Bone marrow (tissue), 2 donors: Measurements from ENCODE around the gene PARD3.
"Not testable (repeated sequence)": the region's sequence is repeated elsewhere in the genome, so short reads cannot be mapped to it uniquely, and the experiment has no call there.

Source experiments
- DNase-seq, 2 donors: peaks; one replicate each; lab custom pipeline; 2025; lab: John Stamatoyannopoulos, UW

Gene PARD3

DNA sequence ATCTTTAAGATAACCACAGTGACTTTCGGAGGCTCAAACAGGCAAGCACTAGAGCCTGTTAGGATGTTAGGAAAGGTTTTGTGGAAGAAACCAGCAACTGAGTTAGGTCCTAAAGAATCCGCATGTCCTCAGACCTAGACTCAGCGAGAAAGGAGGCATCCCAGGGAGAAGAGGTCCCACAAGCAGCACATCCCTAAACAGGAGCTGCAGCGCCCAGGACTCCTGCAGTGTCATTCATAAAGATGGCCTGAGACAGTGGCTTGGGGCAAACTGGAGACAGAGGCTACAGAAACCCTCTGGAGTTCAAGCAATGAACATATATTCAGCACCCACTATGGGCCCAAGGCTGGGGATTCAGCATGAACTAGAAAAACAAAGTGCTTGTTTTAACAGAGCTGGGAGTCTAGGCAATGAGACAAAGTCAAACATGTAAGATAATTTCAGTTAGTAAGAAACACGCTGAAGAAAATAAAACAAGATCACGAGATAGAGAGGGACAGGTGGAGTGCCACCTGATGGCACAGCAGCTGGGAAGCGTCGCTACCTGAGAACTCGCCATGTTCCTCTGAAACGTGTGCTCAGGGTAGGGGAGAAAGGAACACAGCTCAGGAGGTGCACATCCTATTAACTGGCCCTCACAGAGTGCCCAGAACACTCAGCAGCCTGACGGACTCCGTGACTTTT, 48.1 kb downstream of the PARD3 start:
- no peak for DNase-seq

DNA sequence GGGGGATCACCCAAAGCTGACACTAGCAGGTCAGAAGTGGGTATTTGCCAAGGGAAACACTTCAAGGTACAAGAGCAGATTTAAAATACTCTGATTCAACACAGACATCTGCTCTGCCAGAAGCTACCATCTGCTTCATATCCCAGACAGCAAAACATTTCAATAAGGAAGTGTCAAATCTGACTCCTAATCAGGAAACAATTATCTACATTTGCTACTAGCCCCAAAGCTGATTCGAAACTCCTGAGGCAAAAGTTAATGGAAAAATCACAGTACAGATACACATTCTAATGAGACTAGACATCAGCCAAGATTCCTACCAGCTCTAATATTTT, 48.9 kb downstream of the PARD3 start:
- DNase-seq = no peak

DNA sequence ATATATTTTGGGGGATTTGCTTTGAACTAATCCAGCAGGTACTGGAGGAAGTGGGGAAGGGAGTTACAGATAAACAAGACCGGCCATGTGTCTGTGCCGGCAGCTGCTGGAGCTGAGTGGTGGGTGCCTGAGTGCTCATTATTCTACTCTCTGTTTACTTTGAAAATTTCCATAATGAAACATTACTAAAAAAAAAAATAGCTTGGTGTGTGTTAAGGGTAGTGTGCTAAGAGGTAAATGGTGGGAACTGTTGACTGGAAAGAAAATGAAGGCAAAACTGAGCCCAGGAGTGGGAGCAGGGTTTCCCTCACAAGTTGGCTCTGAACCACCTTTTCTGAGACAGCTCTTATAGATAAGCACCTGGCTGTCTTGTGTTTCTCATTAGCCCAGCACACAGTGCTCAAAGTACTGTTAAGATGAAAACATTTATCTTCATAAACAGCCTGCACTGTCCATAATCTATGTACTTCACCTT, 50.6 kb downstream of the PARD3 start:
- no peak for DNase-seq

DNA sequence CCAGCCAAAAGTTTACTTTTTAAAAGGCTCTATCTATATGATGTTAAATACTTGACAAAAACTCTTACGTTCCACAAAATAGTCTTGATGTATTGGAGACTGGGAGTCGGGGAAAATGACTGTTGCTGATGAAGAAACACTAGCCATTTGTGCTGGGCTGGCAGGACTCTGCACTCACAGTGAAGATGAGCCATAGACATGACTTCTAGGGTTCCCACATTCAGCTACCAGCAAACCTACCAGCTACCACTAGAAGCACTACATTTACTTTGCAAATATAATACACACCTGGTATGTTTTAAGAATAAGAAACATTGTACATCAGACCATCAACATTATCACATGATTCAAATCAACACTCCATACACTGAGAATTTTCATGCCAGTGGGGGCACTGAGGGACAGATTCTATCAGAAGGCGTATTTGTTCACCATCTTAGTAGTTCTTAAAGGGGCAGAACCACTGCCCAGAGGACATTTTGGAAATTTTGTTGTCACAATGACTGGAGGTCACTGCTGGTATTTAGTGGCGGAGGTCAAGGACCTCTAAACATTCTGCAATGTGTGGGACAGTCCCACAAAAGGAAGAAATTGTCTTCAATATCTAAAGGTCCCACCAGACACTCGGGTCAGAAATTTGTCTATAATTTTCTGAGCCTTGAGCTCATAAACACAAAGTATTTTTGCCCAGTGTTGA, 52.3 kb downstream of the PARD3 start:
- no peak for DNase-seq

DNA sequence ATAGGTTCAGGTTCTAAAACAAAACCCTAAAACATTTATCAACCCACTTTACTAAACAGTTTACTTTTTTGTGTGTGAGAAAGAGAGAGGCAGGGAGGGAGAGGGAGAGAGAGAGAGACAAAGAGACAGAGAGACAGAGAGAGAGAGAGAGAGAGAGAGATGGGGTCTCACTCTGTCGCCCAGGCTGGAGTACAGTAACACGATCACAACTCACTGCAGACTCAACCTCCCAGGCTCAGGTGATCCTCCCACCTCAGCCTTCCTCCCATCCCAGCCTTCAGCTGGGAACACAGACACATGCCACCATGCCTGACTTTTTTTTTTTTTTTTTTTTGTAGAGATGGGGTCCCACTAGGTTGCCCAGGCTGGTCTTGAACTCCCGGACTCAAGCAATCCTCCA, 52.9 kb downstream of the PARD3 start:
- no peak for DNase-seq

DNA sequence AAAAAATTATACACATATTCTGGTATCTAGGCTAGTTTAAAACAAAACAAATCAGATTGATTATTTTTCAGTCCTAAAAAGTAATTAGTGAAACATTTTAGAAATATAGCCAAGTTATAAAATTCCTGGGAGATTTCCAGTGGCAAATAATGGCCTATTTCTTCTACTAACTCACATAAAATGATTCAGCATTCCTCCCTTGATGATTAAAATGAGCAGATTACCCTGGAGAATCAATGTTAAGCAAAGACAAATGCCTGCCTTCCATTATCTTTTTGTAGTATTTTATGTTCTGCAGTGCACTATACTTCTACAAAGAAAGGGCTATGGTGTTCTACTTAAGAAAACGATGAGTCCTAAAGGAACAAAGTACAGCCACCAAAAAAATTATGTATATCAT, 53.6 kb downstream of the PARD3 start:
- DNase-seq = no peak

DNA sequence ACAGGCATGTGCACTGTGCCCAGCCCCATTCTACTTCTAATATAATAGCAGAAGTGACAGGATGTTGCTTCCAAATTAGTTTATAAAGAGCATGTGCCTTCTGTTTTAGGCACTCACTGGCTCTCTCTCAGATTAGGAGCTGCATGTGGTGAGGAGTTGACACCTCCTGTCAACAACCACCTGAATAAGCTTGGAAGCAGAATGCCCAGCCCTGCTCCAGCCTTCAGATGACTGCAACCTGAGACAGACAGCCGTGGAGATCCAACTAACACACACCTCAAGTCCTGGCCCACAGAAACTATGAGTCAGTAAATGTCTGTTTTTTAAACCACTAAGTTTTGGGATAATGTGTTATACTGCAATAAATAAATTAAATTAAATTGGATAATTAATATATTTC, 54.5 kb downstream of the PARD3 start:
- DNase-seq = no peak

DNA sequence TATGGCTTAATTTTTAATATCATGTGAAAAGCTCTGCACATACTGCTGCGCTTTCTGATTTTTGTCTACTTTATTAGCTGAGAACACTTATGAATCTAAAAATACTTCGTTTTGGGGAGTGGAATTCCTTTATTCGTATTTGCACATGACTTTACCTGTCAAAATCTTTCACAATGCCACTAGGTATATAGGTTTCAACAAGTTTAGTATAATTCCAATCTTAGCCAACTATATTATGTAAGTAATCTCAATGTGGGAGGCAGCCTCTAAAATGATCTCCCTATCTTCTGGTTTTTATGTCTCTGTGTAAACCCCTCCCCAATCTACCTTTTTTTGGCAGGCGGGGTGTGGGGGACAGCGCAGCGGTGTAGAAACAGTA, 55.3 kb downstream of the PARD3 start:
- no peak for DNase-seq

DNA sequence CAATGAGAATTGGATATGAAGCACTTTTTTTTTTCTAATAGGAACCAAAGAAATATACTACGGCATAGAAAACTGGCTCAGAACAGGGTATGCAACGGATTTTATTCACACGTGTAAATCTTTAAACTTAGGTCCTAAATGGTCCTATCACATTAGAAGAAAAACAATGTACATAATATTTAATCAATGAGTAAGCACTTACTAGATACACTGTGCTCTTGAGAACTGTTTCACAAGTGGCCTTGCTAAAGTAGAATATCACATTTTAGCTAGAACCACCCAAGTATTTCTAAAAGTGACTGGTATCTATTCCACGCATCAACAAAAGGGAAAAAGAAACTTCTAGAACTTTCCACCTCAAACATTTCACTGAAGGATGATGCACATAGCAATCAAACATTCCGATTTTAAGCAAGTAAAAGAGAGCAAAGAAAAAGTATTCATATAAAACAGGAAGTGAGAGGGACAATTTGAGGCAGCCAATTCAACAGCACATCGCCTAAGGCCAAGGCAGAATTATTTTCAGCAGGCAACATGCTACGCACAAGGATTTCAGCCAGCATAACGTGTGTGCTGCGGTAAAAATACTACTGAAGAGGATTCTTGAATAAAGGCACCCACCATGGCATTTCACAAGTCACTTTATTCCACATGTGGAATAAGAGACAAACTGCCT, 55.8 kb downstream of the PARD3 start:
- DNase-seq = no peak

DNA sequence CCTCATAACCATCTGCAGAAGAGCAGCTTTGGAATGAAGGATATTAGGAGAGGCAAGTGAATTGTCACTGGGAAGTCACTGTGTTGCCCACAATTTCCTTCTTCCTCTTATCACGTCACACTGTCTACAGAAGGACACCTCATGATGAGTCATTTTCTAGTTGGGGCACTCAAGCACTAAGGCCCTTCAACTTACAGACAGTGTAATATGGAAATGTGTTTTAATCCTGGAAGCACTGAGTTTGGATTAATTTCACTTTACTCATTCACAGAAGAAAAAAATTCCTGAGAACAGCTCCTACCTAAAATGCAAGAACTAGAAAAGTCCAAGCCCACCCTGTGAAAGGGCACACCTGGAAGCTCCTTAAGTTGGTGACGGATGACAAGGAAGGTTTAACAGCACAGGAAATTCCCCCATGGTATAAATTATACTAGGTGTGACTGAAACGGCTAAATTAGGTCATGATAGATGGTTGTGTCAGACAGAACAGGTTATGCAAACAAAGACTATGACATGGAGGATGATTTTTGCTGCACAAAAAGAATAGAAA, 56.6 kb downstream of the PARD3 start:
- DNase-seq = no peak

DNA sequence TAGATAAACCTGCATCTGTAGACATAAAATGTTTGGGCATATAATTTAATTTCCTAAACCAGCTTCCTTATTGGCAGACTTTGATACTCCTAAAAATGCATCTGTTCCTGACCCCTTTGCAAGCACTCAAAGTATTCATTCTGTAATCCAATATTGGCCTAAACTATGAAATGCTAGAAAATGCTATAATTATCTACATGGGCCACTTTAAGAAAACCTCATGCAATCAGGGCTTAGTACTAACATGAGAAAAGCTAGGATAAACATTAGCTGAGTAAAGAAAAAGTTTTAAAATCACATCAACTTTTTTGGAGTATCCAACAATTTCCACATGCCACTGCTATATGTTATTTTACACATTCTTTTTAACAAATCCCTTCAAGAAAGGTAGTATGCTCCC, 57.2 kb downstream of the PARD3 start:
- DNase-seq = no peak

DNA sequence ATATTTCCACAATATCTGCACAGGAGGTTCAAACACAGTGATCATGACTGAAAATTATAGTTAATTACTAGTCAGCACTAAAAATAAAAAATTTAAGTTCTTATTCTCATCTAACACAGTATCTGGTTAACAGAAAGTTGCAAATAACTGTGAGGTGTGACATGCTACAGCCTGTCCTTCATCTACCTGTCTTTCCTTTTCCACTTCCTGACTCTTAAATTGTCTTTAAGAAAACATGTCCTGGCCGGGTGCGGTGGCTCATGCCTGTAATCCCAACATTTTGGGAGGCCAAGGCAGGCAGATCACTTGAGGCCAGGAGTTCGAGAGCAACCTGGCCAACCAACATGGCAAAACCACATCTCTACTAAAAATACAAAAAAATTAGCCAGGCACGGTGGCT, 57.9 kb downstream of the PARD3 start:
- DNase-seq = not testable (repeated sequence)

DNA sequence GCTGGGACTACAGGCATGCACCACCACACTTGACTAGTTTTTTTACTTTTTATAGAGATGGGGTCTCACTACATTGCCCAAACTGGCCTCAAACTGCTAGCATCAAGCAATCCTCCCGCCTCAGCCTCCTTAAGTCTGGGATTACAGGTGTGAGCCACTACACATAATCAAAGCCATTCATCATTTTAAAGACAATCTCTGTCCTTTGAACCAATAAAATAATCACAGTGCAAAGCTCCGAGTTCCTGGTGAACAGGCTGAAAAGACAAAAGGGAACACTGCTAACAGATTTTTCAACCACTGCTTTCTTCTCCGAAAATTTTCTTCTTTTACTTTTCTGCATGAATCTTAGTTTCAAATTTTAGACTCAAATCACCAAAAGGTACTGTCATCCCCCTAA, 58.5 kb downstream of the PARD3 start:
- no peak for DNase-seq

DNA sequence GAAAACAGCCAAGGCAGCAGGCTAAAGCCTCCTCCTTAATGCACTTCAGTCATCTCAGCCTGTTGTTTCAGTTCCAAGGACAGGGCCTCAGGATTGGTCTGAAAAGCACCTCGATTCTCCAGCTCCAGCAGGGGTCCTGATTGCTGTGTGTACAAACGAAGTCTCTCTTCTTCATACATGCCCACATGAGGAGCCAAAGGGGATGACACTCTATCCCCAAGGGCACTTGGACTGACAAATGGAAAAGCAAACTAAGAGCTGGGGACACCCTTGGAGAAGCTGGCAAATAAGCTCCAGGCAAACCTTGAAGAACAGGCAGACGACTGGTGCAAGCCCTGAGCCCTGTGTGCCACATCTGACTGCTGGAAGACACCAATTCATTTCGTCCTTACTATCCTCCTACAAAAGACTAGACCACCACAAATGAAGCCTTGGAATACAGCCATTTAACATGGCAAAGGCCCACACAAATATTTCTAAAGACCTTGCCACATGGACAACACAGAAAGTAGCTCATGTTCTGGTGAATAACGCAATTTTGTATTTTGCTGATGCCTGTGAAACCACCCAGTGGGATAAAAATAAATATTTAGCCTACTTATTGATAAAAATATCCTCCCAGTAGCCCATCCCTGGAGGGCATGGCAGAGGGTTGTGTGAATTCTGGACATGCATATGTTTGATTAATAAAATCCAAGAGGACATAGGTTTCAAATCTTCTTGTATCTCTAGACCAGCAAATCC, 61.9 kb downstream of the PARD3 start:
- no peak for DNase-seq

DNA sequence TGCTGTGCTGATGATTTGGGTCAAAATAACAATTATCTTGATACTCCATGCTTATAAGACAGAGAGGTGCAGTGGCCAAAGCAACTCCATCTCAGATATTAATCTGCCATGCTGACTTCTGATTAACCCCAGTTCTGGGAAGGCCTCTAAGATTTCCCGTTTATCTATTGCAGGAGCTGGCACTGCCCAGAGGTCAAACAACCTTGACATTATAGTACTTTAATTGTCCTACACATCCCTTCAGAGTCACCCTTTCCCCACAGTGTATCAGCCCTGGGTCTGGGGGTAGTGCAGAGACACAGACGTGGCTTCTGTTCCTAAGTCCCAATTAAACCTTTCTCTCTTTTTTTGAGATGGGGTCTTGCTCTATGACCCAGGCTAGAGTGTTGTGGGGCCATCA, 63.8 kb downstream of the PARD3 start:
- DNase-seq = no peak

DNA sequence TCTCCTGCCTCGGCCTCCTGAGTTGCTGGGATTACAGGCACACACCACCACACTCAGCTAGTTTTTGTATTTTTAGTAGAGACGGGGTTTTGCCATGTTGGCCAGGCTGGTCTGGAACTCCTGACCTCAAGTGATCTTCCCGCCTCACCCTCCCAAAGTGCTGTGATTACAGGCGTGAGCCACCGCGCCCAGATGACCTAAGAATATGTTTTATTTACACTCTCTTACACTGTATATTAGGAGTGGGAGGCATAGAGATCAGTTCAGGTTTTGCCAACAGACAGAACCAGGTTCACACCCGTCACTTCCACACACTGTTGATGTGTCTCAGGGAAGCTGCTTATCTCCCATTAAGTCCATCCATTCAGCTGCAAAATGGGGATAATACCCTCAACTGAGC, 64.3 kb downstream of the PARD3 start:
- not testable (repeated sequence) for DNase-seq

DNA sequence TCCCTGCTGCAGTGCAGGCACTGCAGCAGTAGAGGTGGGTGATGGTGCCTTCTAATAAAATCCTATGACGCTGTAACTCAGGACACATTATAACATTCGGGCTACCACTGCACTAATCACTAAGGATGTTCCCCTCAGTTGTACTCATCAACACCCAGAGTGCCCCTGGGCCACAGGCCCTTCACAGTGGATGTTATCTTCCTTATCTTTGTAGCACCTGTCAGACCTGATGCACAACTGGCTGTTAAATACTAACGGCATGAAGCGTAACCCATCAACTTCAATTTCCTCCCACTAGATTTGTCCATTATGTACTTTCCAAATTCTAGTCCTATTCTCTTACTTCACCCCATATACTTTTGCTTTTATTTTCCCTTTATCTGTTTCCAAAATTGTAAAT, 66.3 kb downstream of the PARD3 start:
- no peak for DNase-seq

DNA sequence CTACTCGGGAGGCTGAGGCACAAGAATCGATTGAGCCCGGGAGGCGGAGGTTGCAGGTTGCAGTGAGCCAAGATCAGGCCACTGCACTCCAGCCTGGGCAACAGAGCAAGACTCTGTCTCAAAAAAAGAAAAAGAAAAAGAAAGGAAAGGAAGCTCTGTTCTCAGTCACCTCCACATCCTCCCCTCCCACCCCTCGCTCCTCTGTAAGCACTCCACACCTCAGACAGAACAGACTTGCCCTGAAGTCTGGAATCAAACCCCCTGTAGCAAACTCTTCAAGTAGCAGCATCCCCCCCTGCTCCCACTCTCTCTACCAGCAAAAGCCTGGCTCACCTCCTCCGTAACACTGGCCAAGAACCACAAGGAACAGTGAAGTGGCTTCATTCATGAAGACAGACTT, 66.7 kb downstream of the PARD3 start:
- DNase-seq = no peak

DNA sequence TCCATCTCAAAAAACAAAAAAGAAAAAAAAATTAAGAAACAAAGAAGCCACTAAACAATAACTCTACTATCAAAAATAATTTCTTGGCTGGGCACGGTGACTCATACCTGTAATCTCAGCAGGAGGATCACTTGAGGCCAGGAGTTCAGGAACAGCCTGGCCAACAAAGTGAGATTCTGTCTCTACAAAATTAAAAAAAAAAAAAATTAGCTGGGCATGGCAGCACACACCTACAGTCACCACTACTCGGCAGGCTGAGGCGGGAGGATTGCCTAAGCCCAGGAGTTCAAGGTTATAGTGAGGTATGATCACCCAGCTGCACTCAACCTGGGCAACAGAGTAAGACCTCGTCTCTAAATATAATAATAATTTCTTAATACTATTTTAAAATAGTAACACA, 69.0 kb downstream of the PARD3 start:
- no peak for DNase-seq

DNA sequence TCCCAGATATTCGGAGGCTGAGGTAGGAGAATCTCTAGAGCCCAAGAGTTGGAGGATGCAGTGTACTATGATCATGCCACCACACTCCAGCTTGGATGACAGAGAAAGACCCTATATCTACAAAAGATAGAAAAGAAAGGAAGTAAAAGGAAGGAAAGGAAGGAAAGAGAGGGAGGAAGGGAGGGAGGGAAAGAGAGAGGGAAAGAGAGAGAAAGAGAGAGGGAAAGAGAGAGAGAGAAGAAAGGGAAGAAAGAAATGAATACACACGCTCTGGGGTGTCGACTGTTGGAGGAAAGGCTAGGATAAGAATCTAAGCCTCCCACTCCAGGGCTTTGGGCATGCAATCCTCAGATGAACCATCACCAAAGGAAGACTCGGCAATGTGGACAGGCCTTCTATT, 69.9 kb downstream of the PARD3 start:
- DNase-seq = no peak

DNA sequence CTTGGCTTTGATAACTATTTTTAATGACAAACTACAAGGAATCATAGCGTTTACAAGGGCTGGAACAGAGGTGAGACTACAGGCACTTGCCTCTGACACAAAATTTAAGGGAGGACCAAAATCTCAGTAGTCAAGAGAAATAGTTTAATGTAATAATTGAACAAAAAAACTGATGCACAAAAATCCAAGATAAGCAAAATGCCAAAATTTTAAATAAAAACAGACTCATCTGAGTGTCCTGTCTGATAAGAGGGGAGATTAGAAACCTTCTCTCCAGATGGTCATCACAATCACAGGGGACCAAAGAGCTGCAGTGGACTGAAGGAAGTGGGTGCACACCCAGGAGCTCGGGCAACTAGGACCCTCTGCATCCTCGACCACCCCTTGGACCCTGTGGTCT, 70.5 kb downstream of the PARD3 start:
- DNase-seq = no peak

DNA sequence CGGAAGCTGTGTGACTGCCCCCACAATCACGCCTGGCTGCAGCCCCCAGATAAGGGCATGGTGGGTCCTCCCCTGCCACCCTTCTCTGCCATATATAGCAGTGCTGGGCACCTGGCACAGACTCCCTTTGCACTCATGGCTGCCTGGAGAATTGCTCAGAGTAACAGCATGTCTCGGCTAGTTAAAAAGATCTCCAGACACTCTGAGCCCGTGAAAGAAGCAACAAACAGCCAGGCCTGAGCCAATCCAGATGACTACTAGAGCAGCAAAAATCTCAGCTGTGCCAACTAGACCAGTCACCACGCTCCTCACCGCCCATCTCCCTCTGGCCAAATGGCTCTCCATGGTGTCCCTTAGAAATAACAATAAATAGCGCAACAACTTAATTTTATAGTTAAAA, 71.3 kb downstream of the PARD3 start:
- DNase-seq = no peak

DNA sequence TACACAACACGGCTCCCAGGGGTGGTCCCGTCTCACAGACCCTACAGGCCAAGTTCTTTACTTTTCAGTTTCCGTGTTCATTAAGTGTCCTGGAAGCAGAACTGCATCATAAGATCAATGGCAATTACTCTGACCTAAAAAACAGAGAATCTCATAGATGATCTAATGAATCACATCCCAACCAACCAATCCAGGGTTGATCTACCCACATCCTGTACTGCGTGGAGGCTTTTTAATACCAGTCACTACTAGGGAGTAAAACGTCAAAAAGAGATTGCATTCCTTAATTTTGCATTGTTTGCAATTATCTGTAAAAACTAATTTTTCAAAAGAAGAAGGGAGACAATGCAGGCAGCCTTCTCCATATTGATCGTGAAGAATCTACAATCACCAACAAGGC, 72.6 kb downstream of the PARD3 start:
- DNase-seq = no peak
